H9 (cell line): ENCODE results near the gene HIGD1B. TPM values are rescaled to one million over a fixed set of nuclear protein-coding genes. Genes with fewer than 3 reads are reported as not detected.

Source experiments
- DNase-seq: peaks from one replicate; pipeline ENCODE4 v3.0.0-alpha.2; 2017
- H2AFZ ChIP-seq: one replicate; pipeline ENCODE4 v1.6.1; 2013; ENCODE audit warnings: mild to moderate bottlenecking, low read length, control low read depth, moderate library complexity
- H2AK5ac ChIP-seq: 2 replicates; pipeline ENCODE4 v1.6.1; 2013; ENCODE audit warnings: low read length, control low read depth, mixed read lengths; ENCODE audit not compliant: insufficient read length
- H2BK120ac ChIP-seq: one replicate; pipeline ENCODE4 v1.6.1; 2013; ENCODE audit warnings: low read depth, mild to moderate bottlenecking, low read length, control low read depth, inconsistent platforms; ENCODE audit not compliant: poor library complexity, severe bottlenecking
- H2BK12ac ChIP-seq: 2 replicates; pipeline ENCODE4 v1.6.1; 2013; ENCODE audit warnings: low read length, control low read depth, mixed read lengths, low read depth; ENCODE audit not compliant: insufficient read length
- H2BK15ac ChIP-seq: 2 replicates; pipeline ENCODE4 v1.6.1; 2013; ENCODE audit warnings: low read depth, low read length, control low read depth
- H2BK20ac ChIP-seq: one replicate; pipeline ENCODE4 v1.6.1; 2013; ENCODE audit warnings: low read depth, mild to moderate bottlenecking, low read length, control low read depth, inconsistent platforms; ENCODE audit not compliant: poor library complexity, severe bottlenecking
- H2BK5ac ChIP-seq: 2 replicates; pipeline ENCODE4 v1.6.1; 2013; ENCODE audit warnings: low read length, control low read depth, mixed read lengths; ENCODE audit not compliant: insufficient read length
- H3K14ac ChIP-seq: 2 replicates; pipeline ENCODE4 v1.6.1; 2013; ENCODE audit warnings: low read length, control low read depth; ENCODE audit not compliant: insufficient read depth
- H3K18ac ChIP-seq: 2 replicates; pipeline ENCODE4 v1.6.1; 2013; ENCODE audit warnings: low read depth, mild to moderate bottlenecking, mixed read lengths, low read length, control low read depth; ENCODE audit not compliant: insufficient read length
- H3K23ac ChIP-seq: 2 replicates; pipeline ENCODE4 v1.6.1; 2013; ENCODE audit warnings: low read length, control low read depth, mixed read lengths, low read depth; ENCODE audit not compliant: insufficient read length
- H3K23me2 ChIP-seq: 2 replicates; pipeline ENCODE4 v1.6.1; 2013; ENCODE audit warnings: low read depth, mild to moderate bottlenecking, mixed read lengths, low read length, control low read depth; ENCODE audit not compliant: insufficient read length, poor library complexity, severe bottlenecking
- H3K27ac ChIP-seq: 2 replicates; pipeline ENCODE4 v1.5.1; 2013; ENCODE audit warnings: low read length, control low read depth, mixed read lengths, low read depth; ENCODE audit not compliant: insufficient read length
- H3K27me3 ChIP-seq: 2 replicates; pipeline ENCODE4 v1.6.1; 2013; ENCODE audit warnings: low read length, control low read depth, inconsistent platforms; ENCODE audit not compliant: insufficient read depth
- H3K4ac ChIP-seq: 2 replicates; pipeline ENCODE4 v1.6.1; 2013; ENCODE audit warnings: low read depth, mild to moderate bottlenecking, control low read depth, inconsistent platforms, low read length, moderate library complexity
- H3K4me1 ChIP-seq: 2 replicates; pipeline ENCODE4 v1.6.1; 2013; ENCODE audit warnings: low read length, control low read depth, inconsistent platforms; ENCODE audit not compliant: insufficient read depth
- H3K4me2 ChIP-seq: 2 replicates; pipeline ENCODE4 v1.6.1; 2013; ENCODE audit warnings: low read length, control low read depth, mixed read lengths; ENCODE audit not compliant: insufficient read length, insufficient read depth
- H3K56ac ChIP-seq: 2 replicates; pipeline ENCODE4 v1.6.1; 2013; ENCODE audit warnings: low read depth, mild to moderate bottlenecking, mixed read lengths, low read length, control low read depth; ENCODE audit not compliant: insufficient read length
- H3K79me1 ChIP-seq: 2 replicates; pipeline ENCODE4 v1.6.1; 2013; ENCODE audit warnings: low read depth, mild to moderate bottlenecking, moderate library complexity, low read length, control low read depth, inconsistent platforms; ENCODE audit not compliant: insufficient read depth, poor library complexity, severe bottlenecking
- H3K79me2 ChIP-seq: 2 replicates; pipeline ENCODE4 v1.6.1; 2013; ENCODE audit warnings: low read length, control low read depth, inconsistent platforms; ENCODE audit not compliant: insufficient read depth
- H3K9ac ChIP-seq: 2 replicates; pipeline ENCODE4 v1.6.1; 2013; ENCODE audit warnings: low read length, control low read depth, mixed read lengths; ENCODE audit not compliant: insufficient read length; ENCODE audit errors: extremely low read depth
- H3K9me3 ChIP-seq: one replicate; pipeline ENCODE4 v1.6.1; 2013; ENCODE audit warnings: low read depth, low read length, inconsistent platforms; ENCODE audit not compliant: control insufficient read depth
- H3T11ph ChIP-seq: one replicate; pipeline ENCODE4 v1.6.1; 2013; ENCODE audit warnings: mild to moderate bottlenecking, low read length, control low read depth, inconsistent platforms
- H4K20me1 ChIP-seq: one replicate; pipeline ENCODE4 v1.6.1; 2013; ENCODE audit not compliant: control insufficient read depth, insufficient read length, insufficient read depth
- H4K5ac ChIP-seq: 2 replicates; pipeline ENCODE4 v1.6.1; 2013; ENCODE audit warnings: low read depth, mild to moderate bottlenecking, mixed read lengths, low read length, control low read depth; ENCODE audit not compliant: insufficient read length
- H4K8ac ChIP-seq: replicated peaks from 2 replicates; pipeline ENCODE4 v1.6.1; 2013; ENCODE audit warnings: low read length, control low read depth, mixed read lengths, low read depth; ENCODE audit not compliant: insufficient read length
- H4K91ac ChIP-seq: 2 replicates; pipeline ENCODE4 v1.6.1; 2013; ENCODE audit warnings: low read depth, mild to moderate bottlenecking, moderate library complexity, mixed read lengths, low read length, control low read depth; ENCODE audit not compliant: insufficient read length
- H3K27ac Mint-ChIP-seq, 3 experiments: 2 replicates in 2 of 3; 3 replicates in 1 of 3; pipeline ENCODE4 v1.8.0; 2020 to 2021; ENCODE audit warnings: mixed read lengths in 3 of 3, mild to moderate bottlenecking in 1 of 3, moderate library complexity in 1 of 3
- H3K27me3 Mint-ChIP-seq: 2 replicates; pipeline ENCODE4 v1.8.0; 2021; ENCODE audit warnings: low read depth, mild to moderate bottlenecking, moderate library complexity, mixed read lengths
- H3K36me3 Mint-ChIP-seq, 3 experiments: 2 replicates in 2 of 3; 3 replicates in 1 of 3; pipeline ENCODE4 v1.8.0; 2020 to 2021; ENCODE audit warnings: low read depth in 3 of 3, mixed read lengths in 3 of 3; ENCODE audit not compliant: insufficient read depth in 1 of 3
- H3K4me1 Mint-ChIP-seq, 2 experiments: 2 replicates each; pipeline ENCODE4 v1.8.0; 2020; ENCODE audit warnings: mixed read lengths in 2 of 2
- H3K4me3 Mint-ChIP-seq, 2 experiments: 2 replicates in 1 of 2; 3 replicates in 1 of 2; pipeline ENCODE4 v1.8.0; 2020 to 2021; ENCODE audit warnings: mild to moderate bottlenecking in 2 of 2, mixed read lengths in 2 of 2, moderate library complexity in 1 of 2
- H3K9me3 Mint-ChIP-seq, 2 experiments: 2 replicates in 1 of 2; 3 replicates in 1 of 2; pipeline ENCODE4 v1.8.0; 2020; ENCODE audit warnings: mild to moderate bottlenecking in 2 of 2, mixed read lengths in 2 of 2, moderate library complexity in 1 of 2
- WGBS: extraction: QIAGEN DNeasy Blood & Tissue Kit; methylation state at CpG from one replicate; pipeline ENCODE4 v1.1.7; 2013; ENCODE audit warnings: missing lambda C conversion rate, low lambda C conversion rate, mixed read lengths; ENCODE audit not compliant: insufficient read length; ENCODE audit errors: extremely low coverage; 5-methylcytosine and 5-hydroxymethylcytosine counted together
- total RNA-seq: library from RNA; stranded (reverse); gene quantifications from 2 replicates; pipeline ENCODE4 v1.2.1, GENCODE V29; 2021
- TF ChIP-seq, protein P1 (sequence below): fragments of 200-600 bp; sonication (generic); conservative IDR thresholded peaks from 3 replicates; pipeline ENCODE4 v1.8.0; 2021; ENCODE audit warnings: antibody characterized with exemption, mild to moderate bottlenecking

The HIGD1B gene
- total RNA-seq, 1 experiment from 2014 or later: not detected

GRCh38 chr17:44881145-44881544 lies 33.5 kb downstream of the HIGD1B start:
- Histone ChIP-seq H3K18ac (no peak overlapping the region), H3K4me1 (no peaks in the 10 kb centered on the region), H3K14ac (no peak overlapping the region), H2AFZ (no peak overlapping the region), H2BK12ac (no peak overlapping the region), H2BK120ac (no peak overlapping the region), H4K5ac (no peak overlapping the region), H2AK5ac (no peak overlapping the region), H4K8ac (no peak overlapping the region), H3K27me3 (no peaks in the 10 kb centered on the region), H3K4ac (no peak overlapping the region), H3K23ac (no peak overlapping the region), H4K20me1 (no peaks in the 10 kb centered on the region), H3K9me3 (no peaks in the 10 kb centered on the region), H3K4me2 (no peak overlapping the region), H2BK5ac (no peak overlapping the region), H3K56ac (no peak overlapping the region), H3K79me2 (no peaks in the 10 kb centered on the region), H3K23me2 (no peaks in the 10 kb centered on the region), H3K9ac (no peak overlapping the region), H4K91ac (no peak overlapping the region), H3K79me1 (no peaks in the 10 kb centered on the region), H2BK15ac (no peak overlapping the region), H3K27ac (no peak overlapping the region), H2BK20ac (no peak overlapping the region), H3T11ph (no peak overlapping the region)
- Mint-ChIP-seq H3K9me3 (no peaks in the 10 kb centered on the region), H3K27ac (no peak overlapping the region), H3K4me1 (no peaks in the 10 kb centered on the region), H3K36me3 (peaks cover 42 to 85% (median 74%) of the 10 kb centered on the region in 3 experiments; a peak in 6 of 7 replicates), H3K27me3 (no peaks in the 10 kb centered on the region), H3K4me3 (no peak overlapping the region)
- no CpG with 5 or more reads among the region's 4 CpGs for WGBS
- TF ChIP-seq, protein P1, sequence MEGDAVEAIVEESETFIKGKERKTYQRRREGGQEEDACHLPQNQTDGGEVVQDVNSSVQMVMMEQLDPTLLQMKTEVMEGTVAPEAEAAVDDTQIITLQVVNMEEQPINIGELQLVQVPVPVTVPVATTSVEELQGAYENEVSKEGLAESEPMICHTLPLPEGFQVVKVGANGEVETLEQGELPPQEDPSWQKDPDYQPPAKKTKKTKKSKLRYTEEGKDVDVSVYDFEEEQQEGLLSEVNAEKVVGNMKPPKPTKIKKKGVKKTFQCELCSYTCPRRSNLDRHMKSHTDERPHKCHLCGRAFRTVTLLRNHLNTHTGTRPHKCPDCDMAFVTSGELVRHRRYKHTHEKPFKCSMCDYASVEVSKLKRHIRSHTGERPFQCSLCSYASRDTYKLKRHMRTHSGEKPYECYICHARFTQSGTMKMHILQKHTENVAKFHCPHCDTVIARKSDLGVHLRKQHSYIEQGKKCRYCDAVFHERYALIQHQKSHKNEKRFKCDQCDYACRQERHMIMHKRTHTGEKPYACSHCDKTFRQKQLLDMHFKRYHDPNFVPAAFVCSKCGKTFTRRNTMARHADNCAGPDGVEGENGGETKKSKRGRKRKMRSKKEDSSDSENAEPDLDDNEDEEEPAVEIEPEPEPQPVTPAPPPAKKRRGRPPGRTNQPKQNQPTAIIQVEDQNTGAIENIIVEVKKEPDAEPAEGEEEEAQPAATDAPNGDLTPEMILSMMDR: no peak
- no peak for DNase-seq
